Activated T-cell treated with anti-CD3 and anti-CD28 coated beads, Interleukin-2, amount 50 U/mL, for 48 hours (primary cell): Measurements from ENCODE around the gene NPBWR2.

Experiments
- DNase-seq, 2 experiments: peaks; one replicate each; pipeline ENCODE4 v3.0.0-alpha.2; 2020

NPBWR2 gene

GRCh38 chr20:64070244-64070993, 36.9 kb downstream of the NPBWR2 start:
- no peak for DNase-seq

GRCh38 chr20:64069614-64070243, 37.6 kb downstream of the NPBWR2 start:
- peak in 1 of 2 experiments; percentile 59 for DNase-seq

- no peak for DNase-seq
These were observed 38.2 kb downstream of the NPBWR2 start for GRCh38 chr20:64069209-64069613.

- no peak for DNase-seq
These were observed 38.8 kb downstream of the NPBWR2 start for GRCh38 chr20:64068386-64069208.

GRCh38 chr20:64067733-64068307, 39.5 kb downstream of the NPBWR2 start:
- DNase-seq: no peak

GRCh38 chr20:64067005-64067632, 40.2 kb downstream of the NPBWR2 start:
- DNase-seq: no peak

- peak; percentile 70 to 81 for DNase-seq
These were observed 41.4 kb downstream of the NPBWR2 start for GRCh38 chr20:64065974-64066343.

- DNase-seq: no peak
These were observed 42.0 kb downstream of the NPBWR2 start for GRCh38 chr20:64065062-64065973.

- no peak for DNase-seq
These were observed 43.1 kb downstream of the NPBWR2 start for GRCh38 chr20:64064145-64064698.

GRCh38 chr20:64063389-64064144, 43.8 kb downstream of the NPBWR2 start:
- DNase-seq: peak; percentile 63 to 68

GRCh38 chr20:64062596-64063388, 44.6 kb downstream of the NPBWR2 start, which contains the start of gene TCEA2:
Gene TCEA2, plus strand, starts transcription at chr20:64063198. Its CDS starts 115 bp downstream, at chr20:64063313.
- DNase-seq: peak; percentile 95 to 97

- DNase-seq: no peak
These were observed 45.1 kb downstream of the NPBWR2 start for GRCh38 chr20:64062276-64062595.

GRCh38 chr20:64058536-64058935, 48.8 kb downstream of the NPBWR2 start:
- no peak for DNase-seq

- DNase-seq: peak; percentile 90 to 92
These were observed 49.5 kb downstream of the NPBWR2 start for GRCh38 chr20:64057628-64058498.

GRCh38 chr20:64056889-64057627, 50.3 kb downstream of the NPBWR2 start:
- no peak for DNase-seq

GRCh38 chr20:64056639-64056888, 50.8 kb downstream of the NPBWR2 start:
- no peak for DNase-seq

- no peak for DNase-seq
These were observed 51.3 kb downstream of the NPBWR2 start for GRCh38 chr20:64055893-64056638.
